Stomach (tissue), 4 donors: ENCODE data around the gene PATZ1.

Experiments used
- CTCF ChIP-seq, 7 experiments: fragments of 450-650 bp in 4 of 7; fragments of 200-600 bp in 3 of 7; sonication (generic) in 3 of 7; IDR thresholded peaks; one replicate each; pipeline ENCODE4 v1.5.1; 2016 to 2019; ENCODE audit warnings: antibody characterized with exemption in 7 of 7, control low read depth in 2 of 7, mild to moderate bottlenecking in 1 of 7
- POLR2A ChIP-seq, 4 donors: fragments of 450-650 bp; IDR thresholded peaks; one replicate each; pipeline ENCODE4 v1.6.1; 2016; ENCODE audit warnings: antibody characterized with exemption in 4 of 4, control low read depth in 2 of 4, mild to moderate bottlenecking in 1 of 4, moderate library complexity in 1 of 4

GRCh38 chr22:31305194-31305593 is 41.0 kb downstream of the PATZ1 start:
- TF ChIP-seq POLR2A (IDR thresholded peaks at IDR 0.05) (no peak), CTCF (IDR thresholded peaks at IDR 0.05) (no peak)
